Measurements from ENCODE around the gene DEFB128.

Gene DEFB128

GRCh38 chr20:145877-146276 lies 43.6 kb downstream of the DEFB128 start:
- no peak for DNase-seq

- no peak for DNase-seq
These were observed 47.2 kb downstream of the DEFB128 start, which contains the start of gene DEFB126 for GRCh38 chr20:142290-142689. Gene DEFB126 (plus strand): TSS chr20:142590. CDS start chr20:142629, 39 bp downstream.
